Liver (tissue), 9 donors: Measurements from ENCODE around the gene PPP4R3C. TPM values are rescaled to one million over a fixed set of nuclear protein-coding genes. Genes with fewer than 3 reads are reported as not detected.

Experiments used
- DNase-seq: peaks from one replicate; pipeline ENCODE4 v3.0.0-alpha.2; 2017; ENCODE audit warnings: low spot score
- H3K27ac ChIP-seq, 2 donors: one replicate each; pipeline ENCODE4 v1.7.0; 2013; ENCODE audit warnings: inconsistent platforms in 2 of 2, low read length in 2 of 2, control low read depth in 1 of 2, low read depth in 1 of 2, mild to moderate bottlenecking in 1 of 2
- H3K27me3 ChIP-seq, 4 donors: one replicate each; pipeline versions ENCODE4 v1.6.1 to v1.7.0; 2013; ENCODE audit warnings: low read length in 3 of 4, inconsistent platforms in 1 of 4, mild to moderate bottlenecking in 1 of 4, moderate library complexity in 1 of 4; ENCODE audit not compliant: control insufficient read depth in 4 of 4, insufficient read depth in 4 of 4
- H3K36me3 ChIP-seq, 4 donors: one replicate each; pipeline versions ENCODE4 v1.6.1 to v1.7.0; 2013; ENCODE audit warnings: low read length in 3 of 4, mild to moderate bottlenecking in 3 of 4, low read depth in 1 of 4, moderate library complexity in 1 of 4; ENCODE audit not compliant: control insufficient read depth in 4 of 4, insufficient read depth in 3 of 4
- H3K4me1 ChIP-seq, 4 donors: one replicate each; pipeline versions ENCODE4 v1.6.1 to v1.7.0; 2013; ENCODE audit warnings: low read length in 3 of 4, mild to moderate bottlenecking in 3 of 4, moderate library complexity in 1 of 4; ENCODE audit not compliant: control insufficient read depth in 4 of 4, insufficient read depth in 4 of 4
- H3K4me3 ChIP-seq, 3 donors: one replicate each; pipeline versions ENCODE4 v1.6.1 to v1.7.0; 2013; ENCODE audit warnings: low read length in 3 of 3, control low read depth in 1 of 3, low read depth in 1 of 3, mild to moderate bottlenecking in 1 of 3
- H3K9ac ChIP-seq, 2 donors: one replicate each; pipeline ENCODE4 v1.7.0; 2013; ENCODE audit warnings: low read length in 2 of 2, mild to moderate bottlenecking in 2 of 2, moderate library complexity in 2 of 2, control low read depth in 1 of 2, low read depth in 1 of 2
- H3K9me3 ChIP-seq, 4 donors: one replicate each; pipeline versions ENCODE4 v1.6.1 to v1.7.0; 2013; ENCODE audit warnings: low read length in 3 of 4; ENCODE audit not compliant: control insufficient read depth in 4 of 4
- ATF3 ChIP-seq: IDR thresholded peaks from 2 replicates; pipeline ENCODE4 v1.6.1; 2016; ENCODE audit warnings: antibody characterized with exemption
- EGR1 ChIP-seq, 2 donors: IDR thresholded peaks; 2 replicates each; pipeline ENCODE4 v1.6.1; 2016 to 2018; ENCODE audit warnings: antibody characterized with exemption in 2 of 2, low read depth in 2 of 2
- FOXA1 ChIP-seq: IDR thresholded peaks from 2 replicates; pipeline ENCODE4 v1.6.1; 2016; ENCODE audit warnings: antibody characterized with exemption
- FOXA2 ChIP-seq: IDR thresholded peaks from 2 replicates; pipeline ENCODE4 v1.6.1; 2016; ENCODE audit warnings: antibody characterized with exemption
- HNF4G ChIP-seq: IDR thresholded peaks from 2 replicates; pipeline ENCODE4 v1.6.1; 2016; ENCODE audit warnings: antibody characterized with exemption
- JUND ChIP-seq, 2 donors: IDR thresholded peaks; 2 replicates each; pipeline ENCODE4 v1.6.1; 2016; ENCODE audit warnings: antibody characterized with exemption in 2 of 2
- MAX ChIP-seq: IDR thresholded peaks from 2 replicates; pipeline ENCODE4 v1.6.1; 2016; ENCODE audit warnings: antibody characterized with exemption
- NR2F2 ChIP-seq: IDR thresholded peaks from 2 replicates; pipeline ENCODE4 v1.6.1; 2016; ENCODE audit warnings: antibody characterized with exemption
- RAD21 ChIP-seq, 2 donors: IDR thresholded peaks; 2 replicates each; pipeline ENCODE4 v1.6.1; 2016; ENCODE audit warnings: antibody characterized with exemption in 2 of 2, mild to moderate bottlenecking in 2 of 2
- RXRA ChIP-seq, 2 donors: IDR thresholded peaks; 2 replicates each; pipeline ENCODE4 v1.6.1; 2017 to 2018; ENCODE audit warnings: antibody characterized with exemption in 2 of 2, mild to moderate bottlenecking in 1 of 2
- SP1 ChIP-seq: IDR thresholded peaks from 2 replicates; pipeline ENCODE4 v1.6.1; 2018; ENCODE audit warnings: antibody characterized with exemption, mild to moderate bottlenecking
- TAF1 ChIP-seq: conservative IDR thresholded peaks from 2 replicates; pipeline ENCODE4 v1.6.1; 2016; ENCODE audit warnings: antibody characterized with exemption, mild to moderate bottlenecking
- WGBS: extraction: QIAGEN DNeasy Blood & Tissue Kit; methylation state at CpG from one replicate; pipeline ENCODE4 v1.1.7; 2013; 5-methylcytosine and 5-hydroxymethylcytosine counted together
- polyA plus RNA-seq, 2 donors: library from polyadenylated mRNA; stranded (reverse) in 1 of 2; unstranded in 1 of 2; fragments of 200-250 nt in 1 of 2; fragments of >200 nt in 1 of 2; fragmentation: Nextera tagmentation in 1 of 2; extraction: Ambion mirVana in 1 of 2; gene quantifications; one replicate each; pipeline versions ENCODE4 v1.2.1 to v1.2.3, GENCODE V29; 2013 to 2015
- total RNA-seq, 2 donors: library from RNA; depleted of rRNA; stranded (reverse); fragments of >200 nt; gene quantifications; one replicate each; pipeline ENCODE4 v1.2.3, GENCODE V29; 2014
- TF ChIP-seq, protein P1 (sequence below): fragments of 150-350 bp; IDR thresholded peaks from 2 replicates; pipeline ENCODE4 v1.5.1; 2017; ENCODE audit warnings: improper control_type of control experiment, low read depth, low read length; ENCODE audit not compliant: missing input control
- TF ChIP-seq, protein P2 (sequence below): IDR thresholded peaks from 2 replicates; pipeline ENCODE4 v1.6.1; 2016; ENCODE audit warnings: antibody characterized with exemption, mild to moderate bottlenecking
- TF ChIP-seq, protein P3 (sequence below): IDR thresholded peaks from 2 replicates; pipeline ENCODE4 v1.6.1; 2016; ENCODE audit warnings: antibody characterized with exemption
- donor health status: healthy.
- donor health status: healthy.
- donor health status: healthy.
- donor health status: healthy.
- donor health status: healthy.

The PPP4R3C gene
- total and polyA plus RNA-seq, 4 donors: not detected

GRCh38 chrX:27451324-27451723 lies 11.8 kb downstream of the PPP4R3C start:
- Histone ChIP-seq H3K27me3 (peaks cover 0 to 2% (median 0%) of the 10 kb centered on the region in 4 donors), H3K4me3 (no peak overlapping the region), H3K4me1 (no peaks in the 10 kb centered on the region), H3K27ac (no peak overlapping the region), H3K9me3 (no peaks in the 10 kb centered on the region), H3K9ac (no peak overlapping the region), H3K36me3 (no peaks in the 10 kb centered on the region)
- no peak for DNase-seq
- TF ChIP-seq FOXA1 (no peak), EGR1 (IDR thresholded peaks at IDR 0.05; ENCODE audit: low read depth in 2 of 2) (no peak), MAX (no peak), JUND (IDR thresholded peaks at IDR 0.05) (no peak), HNF4G (no peak), RXRA (IDR thresholded peaks at IDR 0.05) (no peak), ATF3 (no peak), TAF1 (no peak)
- TF ChIP-seq, protein P1, sequence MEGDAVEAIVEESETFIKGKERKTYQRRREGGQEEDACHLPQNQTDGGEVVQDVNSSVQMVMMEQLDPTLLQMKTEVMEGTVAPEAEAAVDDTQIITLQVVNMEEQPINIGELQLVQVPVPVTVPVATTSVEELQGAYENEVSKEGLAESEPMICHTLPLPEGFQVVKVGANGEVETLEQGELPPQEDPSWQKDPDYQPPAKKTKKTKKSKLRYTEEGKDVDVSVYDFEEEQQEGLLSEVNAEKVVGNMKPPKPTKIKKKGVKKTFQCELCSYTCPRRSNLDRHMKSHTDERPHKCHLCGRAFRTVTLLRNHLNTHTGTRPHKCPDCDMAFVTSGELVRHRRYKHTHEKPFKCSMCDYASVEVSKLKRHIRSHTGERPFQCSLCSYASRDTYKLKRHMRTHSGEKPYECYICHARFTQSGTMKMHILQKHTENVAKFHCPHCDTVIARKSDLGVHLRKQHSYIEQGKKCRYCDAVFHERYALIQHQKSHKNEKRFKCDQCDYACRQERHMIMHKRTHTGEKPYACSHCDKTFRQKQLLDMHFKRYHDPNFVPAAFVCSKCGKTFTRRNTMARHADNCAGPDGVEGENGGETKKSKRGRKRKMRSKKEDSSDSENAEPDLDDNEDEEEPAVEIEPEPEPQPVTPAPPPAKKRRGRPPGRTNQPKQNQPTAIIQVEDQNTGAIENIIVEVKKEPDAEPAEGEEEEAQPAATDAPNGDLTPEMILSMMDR: no peak

- no peaks in the 10 kb centered on the region for H3K36me3 ChIP-seq
- H3K27ac ChIP-seq: no peak overlapping the region
- no peaks in the 10 kb centered on the region for H3K4me1 ChIP-seq
- no peak overlapping the region for H3K4me3 ChIP-seq
- H3K27me3 ChIP-seq: no peaks in the 10 kb centered on the region
- DNase-seq: no peak
- no peak overlapping the region for H3K9ac ChIP-seq
- peaks cover 0 to 8% (median 0%) of the 10 kb centered on the region in 4 donors for H3K9me3 ChIP-seq
- TF ChIP-seq RXRA (IDR thresholded peaks at IDR 0.05): no peak
- no peak for TF ChIP-seq FOXA2
- no peak for TF ChIP-seq TAF1
- TF ChIP-seq SP1: no peak
- TF ChIP-seq FOXA1: no peak
- TF ChIP-seq, protein P2, sequence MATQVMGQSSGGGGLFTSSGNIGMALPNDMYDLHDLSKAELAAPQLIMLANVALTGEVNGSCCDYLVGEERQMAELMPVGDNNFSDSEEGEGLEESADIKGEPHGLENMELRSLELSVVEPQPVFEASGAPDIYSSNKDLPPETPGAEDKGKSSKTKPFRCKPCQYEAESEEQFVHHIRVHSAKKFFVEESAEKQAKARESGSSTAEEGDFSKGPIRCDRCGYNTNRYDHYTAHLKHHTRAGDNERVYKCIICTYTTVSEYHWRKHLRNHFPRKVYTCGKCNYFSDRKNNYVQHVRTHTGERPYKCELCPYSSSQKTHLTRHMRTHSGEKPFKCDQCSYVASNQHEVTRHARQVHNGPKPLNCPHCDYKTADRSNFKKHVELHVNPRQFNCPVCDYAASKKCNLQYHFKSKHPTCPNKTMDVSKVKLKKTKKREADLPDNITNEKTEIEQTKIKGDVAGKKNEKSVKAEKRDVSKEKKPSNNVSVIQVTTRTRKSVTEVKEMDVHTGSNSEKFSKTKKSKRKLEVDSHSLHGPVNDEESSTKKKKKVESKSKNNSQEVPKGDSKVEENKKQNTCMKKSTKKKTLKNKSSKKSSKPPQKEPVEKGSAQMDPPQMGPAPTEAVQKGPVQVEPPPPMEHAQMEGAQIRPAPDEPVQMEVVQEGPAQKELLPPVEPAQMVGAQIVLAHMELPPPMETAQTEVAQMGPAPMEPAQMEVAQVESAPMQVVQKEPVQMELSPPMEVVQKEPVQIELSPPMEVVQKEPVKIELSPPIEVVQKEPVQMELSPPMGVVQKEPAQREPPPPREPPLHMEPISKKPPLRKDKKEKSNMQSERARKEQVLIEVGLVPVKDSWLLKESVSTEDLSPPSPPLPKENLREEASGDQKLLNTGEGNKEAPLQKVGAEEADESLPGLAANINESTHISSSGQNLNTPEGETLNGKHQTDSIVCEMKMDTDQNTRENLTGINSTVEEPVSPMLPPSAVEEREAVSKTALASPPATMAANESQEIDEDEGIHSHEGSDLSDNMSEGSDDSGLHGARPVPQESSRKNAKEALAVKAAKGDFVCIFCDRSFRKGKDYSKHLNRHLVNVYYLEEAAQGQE: no peak
- TF ChIP-seq RAD21 (IDR thresholded peaks at IDR 0.05): no peak
- TF ChIP-seq NR2F2: no peak
- TF ChIP-seq, protein P3, sequence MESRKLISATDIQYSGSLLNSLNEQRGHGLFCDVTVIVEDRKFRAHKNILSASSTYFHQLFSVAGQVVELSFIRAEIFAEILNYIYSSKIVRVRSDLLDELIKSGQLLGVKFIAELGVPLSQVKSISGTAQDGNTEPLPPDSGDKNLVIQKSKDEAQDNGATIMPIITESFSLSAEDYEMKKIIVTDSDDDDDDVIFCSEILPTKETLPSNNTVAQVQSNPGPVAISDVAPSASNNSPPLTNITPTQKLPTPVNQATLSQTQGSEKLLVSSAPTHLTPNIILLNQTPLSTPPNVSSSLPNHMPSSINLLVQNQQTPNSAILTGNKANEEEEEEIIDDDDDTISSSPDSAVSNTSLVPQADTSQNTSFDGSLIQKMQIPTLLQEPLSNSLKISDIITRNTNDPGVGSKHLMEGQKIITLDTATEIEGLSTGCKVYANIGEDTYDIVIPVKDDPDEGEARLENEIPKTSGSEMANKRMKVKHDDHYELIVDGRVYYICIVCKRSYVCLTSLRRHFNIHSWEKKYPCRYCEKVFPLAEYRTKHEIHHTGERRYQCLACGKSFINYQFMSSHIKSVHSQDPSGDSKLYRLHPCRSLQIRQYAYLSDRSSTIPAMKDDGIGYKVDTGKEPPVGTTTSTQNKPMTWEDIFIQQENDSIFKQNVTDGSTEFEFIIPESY: no peak
- TF ChIP-seq, protein P1: no peak
- TF ChIP-seq JUND (IDR thresholded peaks at IDR 0.05): no peak
- WGBS: 76% methylated on average over 1 of the region's 1 CpG
Measured at GRCh38 chrX:27446423-27446822, 16.7 kb downstream of the PPP4R3C start.
